GM19193 (cell line): ENCODE data around the gene UTS2.
A peak's percentile ranks its signal among the peaks of the same experiment; 100 is the strongest.

Experiments used
- POLR2A ChIP-seq: IDR thresholded peaks from 4 replicates; pipeline ENCODE4 v1.6.1; 2011; ENCODE audit not compliant: insufficient read depth, insufficient read length; ENCODE audit errors: extremely low read depth

Gene UTS2

GRCh38 chr1:7850786-7851185, 2.1 kb downstream of the UTS2 start:
- TF ChIP-seq POLR2A = no peak

GRCh38 chr1:7847599-7847998, 5.3 kb downstream of the UTS2 start:
- TF ChIP-seq POLR2A = no peak

- TF ChIP-seq POLR2A = no peak
Measured at GRCh38 chr1:7846656-7847055, 6.2 kb downstream of the UTS2 start.

GRCh38 chr1:7845761-7846160, 7.1 kb downstream of the UTS2 start:
- TF ChIP-seq POLR2A = no peak

GRCh38 chr1:7842517-7842916, 10.3 kb downstream of the UTS2 start:
- no peak for TF ChIP-seq POLR2A

GRCh38 chr1:7839526-7839925, 13.3 kb downstream of the UTS2 start:
- no peak for TF ChIP-seq POLR2A

- no peak for TF ChIP-seq POLR2A
Measured at GRCh38 chr1:7838714-7839113, 14.2 kb downstream of the UTS2 start.

- TF ChIP-seq POLR2A = no peak
Measured at GRCh38 chr1:7833035-7833434, 19.8 kb downstream of the UTS2 start.

GRCh38 chr1:7831458-7831857, 21.4 kb downstream of the UTS2 start:
- TF ChIP-seq POLR2A = no peak

- peak; percentile 40 for TF ChIP-seq POLR2A
Measured at GRCh38 chr1:7827126-7827955, 25.5 kb downstream of the UTS2 start.

- no peak for TF ChIP-seq POLR2A
Measured at GRCh38 chr1:7826363-7826762, 26.5 kb downstream of the UTS2 start.

GRCh38 chr1:7824701-7825100, 28.2 kb downstream of the UTS2 start:
- no peak for TF ChIP-seq POLR2A

- TF ChIP-seq POLR2A = no peak
Measured at GRCh38 chr1:7821282-7821681, 31.6 kb downstream of the UTS2 start.

- TF ChIP-seq POLR2A = no peak
Measured at GRCh38 chr1:7813677-7814373, 39.0 kb downstream of the UTS2 start.

- no peak for TF ChIP-seq POLR2A
Measured at GRCh38 chr1:7811476-7811875, 41.4 kb downstream of the UTS2 start.

GRCh38 chr1:7810395-7810794, 42.5 kb downstream of the UTS2 start:
- no peak for TF ChIP-seq POLR2A
